AML-193 (cell line): ENCODE data around the gene ZNF26.
"Not testable (repeated sequence)": the region's sequence is repeated elsewhere in the genome, so short reads cannot be mapped to it uniquely, and the experiment has no call there.

Experiments used
- DNase-seq, 2 experiments: peaks; one replicate each; lab custom pipeline; 2025; lab: John Stamatoyannopoulos, UW

ZNF26 gene

GRCh38 chr12:132955094-132956010 is 30.8 kb upstream of the ZNF26 start:
- DNase-seq, result no peak

- peak; percentile 62 to 73 for DNase-seq
Observed at GRCh38 chr12:132956011-132956788, 30.0 kb upstream of the ZNF26 start, which contains the start of gene ZNF605. ZNF605 (minus strand) TSS chr12:132956306; CDS start chr12:132945635, 10,671 bp downstream.

- not testable (repeated sequence) for DNase-seq
Observed at GRCh38 chr12:132961790-132962189, 24.4 kb upstream of the ZNF26 start.

- not testable (repeated sequence) for DNase-seq
Observed at GRCh38 chr12:132963947-132964346, 22.2 kb upstream of the ZNF26 start.

GRCh38 chr12:132965796-132966195 is 20.4 kb upstream of the ZNF26 start:
- no peak for DNase-seq

- DNase-seq, result no peak
Observed at GRCh38 chr12:132966676-132967415, 19.3 kb upstream of the ZNF26 start.

- no peak for DNase-seq
Observed at GRCh38 chr12:132967736-132968135, 18.4 kb upstream of the ZNF26 start.

GRCh38 chr12:132972374-132972773 is 13.8 kb upstream of the ZNF26 start:
- no peak for DNase-seq

GRCh38 chr12:132976870-132977269 is 9.3 kb upstream of the ZNF26 start:
- not testable (repeated sequence) for DNase-seq

GRCh38 chr12:132986885-132987225 is 688 bp downstream of the ZNF26 start:
- DNase-seq, result no peak

GRCh38 chr12:132998741-132999140 is 12.6 kb downstream of the ZNF26 start:
- DNase-seq, result no peak

GRCh38 chr12:133010657-133011297 is 24.6 kb downstream of the ZNF26 start:
- DNase-seq, result no peak

GRCh38 chr12:133023566-133023965 is 37.4 kb downstream of the ZNF26 start:
- DNase-seq, result no peak

GRCh38 chr12:133026996-133027395 is 40.8 kb downstream of the ZNF26 start:
- DNase-seq, result no peak

GRCh38 chr12:133037207-133038005 is 51.2 kb downstream of the ZNF26 start, which contains the start of gene ZNF84:
ZNF84 (plus strand) TSS chr12:133037509; CDS start chr12:133041468, 3,959 bp downstream.
- no peak for DNase-seq

GRCh38 chr12:133038118-133038709 is 52.0 kb downstream of the ZNF26 start:
- DNase-seq, result no peak

- DNase-seq, result no peak
Observed at GRCh38 chr12:133046698-133047097, 60.5 kb downstream of the ZNF26 start.

- no peak for DNase-seq
Observed at GRCh38 chr12:133057446-133057845, 71.3 kb downstream of the ZNF26 start.

GRCh38 chr12:133058203-133059113 is 72.3 kb downstream of the ZNF26 start:
- DNase-seq, result no peak
